ENCODE data around the gene ANXA9.

- TF ChIP-seq CTCF (IDR thresholded peaks at IDR 0.05), result no peak
- TF ChIP-seq POLR2AphosphoS5 (IDR thresholded peaks at IDR 0.05), result no peak
- no peak for TF ChIP-seq POLR2A (IDR thresholded peaks at IDR 0.05)
Measured at GRCh38 chr1:151037032-151037431, 54.9 kb downstream of the ANXA9 start.

Data from gastroesophageal sphincter (tissue), 3 donors.